Activated T-helper 2 cell treated with anti-CD3 and anti-CD28 coated beads, Interferon-gamma antibody, Interleukin-2, Interleukin-4, amounts not matched to agents 10 μg/mL and 5 μg/mL and 100 μg/mL, durations not matched to agents 14 hours and 24 hours and 36 hours (primary cell): ENCODE results near the gene STN1. TPM values are rescaled to one million over a fixed set of nuclear protein-coding genes. Genes with fewer than 3 reads are reported as not detected.

Experiments used
- DNase-seq: peaks from one replicate; pipeline ENCODE4 v3.0.0; 2021; ENCODE audit warnings: low spot score
- H3K27ac Mint-ChIP-seq: one replicate; pipeline ENCODE4 v1.8.0; 2021; ENCODE audit warnings: mixed read lengths
- H3K27me3 Mint-ChIP-seq: one replicate; pipeline ENCODE4 v1.8.0; 2021; ENCODE audit warnings: low read depth, mixed read lengths
- H3K36me3 Mint-ChIP-seq: one replicate; pipeline ENCODE4 v1.8.0; 2021; ENCODE audit warnings: low read depth, mixed read lengths
- H3K4me1 Mint-ChIP-seq: one replicate; pipeline ENCODE4 v1.8.0; 2021; ENCODE audit warnings: low read depth, mixed read lengths
- H3K4me3 Mint-ChIP-seq: one replicate; pipeline ENCODE4 v1.8.0; 2021; ENCODE audit warnings: low read depth, mild to moderate bottlenecking, moderate library complexity, mixed read lengths
- H3K9me3 Mint-ChIP-seq: one replicate; pipeline ENCODE4 v1.8.0; 2021; ENCODE audit warnings: mixed read lengths
- intact Hi-C: fragments of 100-400 bp; cut with micrococcal nuclease; formaldehyde crosslinking; loops from one replicate; pipeline ENCODE4 v1.15.1; 2023
- total RNA-seq: library from RNA; stranded (reverse); gene quantifications from 2 replicates; pipeline ENCODE4 v1.2.3, GENCODE V29; 2022

Gene STN1
- total RNA-seq, 1 donor from 2014 or later: 21.7 TPM

GRCh38 chr10:103925591-103925990 lies 7.6 kb upstream of the STN1 start:
- intact Hi-C loops: no loop called here
- DNase-seq: no peak
- H3K9me3 Mint-ChIP-seq: no peaks in the 10 kb centered on the region
- H3K27ac Mint-ChIP-seq: no peak overlapping the region
- no peaks in the 10 kb centered on the region for H3K27me3 Mint-ChIP-seq
- H3K4me3 Mint-ChIP-seq: no peak overlapping the region
- H3K36me3 Mint-ChIP-seq: no peaks in the 10 kb centered on the region
- no peaks in the 10 kb centered on the region for H3K4me1 Mint-ChIP-seq

DNA sequence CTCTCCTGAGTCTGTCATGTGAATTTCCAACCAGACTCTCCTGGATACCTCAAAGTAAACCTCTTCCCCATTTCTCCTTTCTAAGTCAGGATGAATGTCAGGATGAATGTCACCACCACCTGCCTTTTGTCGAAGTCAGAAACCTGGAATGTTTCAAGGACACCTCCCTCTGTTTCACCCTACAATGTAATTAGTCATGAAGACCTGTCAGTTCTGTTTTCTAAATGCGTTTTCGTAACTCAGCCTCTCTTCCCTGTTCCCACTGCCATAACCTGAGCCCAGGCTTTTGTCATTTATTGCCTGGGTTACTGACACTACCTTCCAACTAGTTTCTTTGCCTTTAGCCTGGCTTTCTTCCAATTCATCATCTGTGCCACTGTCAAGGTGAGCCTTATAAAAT lies 5.5 kb upstream of the STN1 start:
- H3K27ac Mint-ChIP-seq: no peak overlapping the region
- intact Hi-C loops: no loop called here
- H3K4me3 Mint-ChIP-seq: no peak overlapping the region
- H3K9me3 Mint-ChIP-seq: no peaks in the 10 kb centered on the region
- H3K36me3 Mint-ChIP-seq: no peaks in the 10 kb centered on the region
- no peak for DNase-seq
- H3K27me3 Mint-ChIP-seq: no peaks in the 10 kb centered on the region
- H3K4me1 Mint-ChIP-seq: peaks cover 5% of the 10 kb centered on the region

GRCh38 chr10:103922659-103923058 lies 4.7 kb upstream of the STN1 start:
- intact Hi-C loops: no loop called here
- no peak for DNase-seq
- Mint-ChIP-seq H3K27ac (no peak overlapping the region), H3K4me1 (peaks cover 6% of the 10 kb centered on the region), H3K9me3 (no peaks in the 10 kb centered on the region), H3K36me3 (no peaks in the 10 kb centered on the region), H3K27me3 (no peaks in the 10 kb centered on the region), H3K4me3 (no peak overlapping the region)

GRCh38 chr10:103921750-103922195 lies 3.8 kb upstream of the STN1 start:
- H3K9me3 Mint-ChIP-seq: no peaks in the 10 kb centered on the region
- peak; percentile 42 for DNase-seq
- H3K4me3 Mint-ChIP-seq: no peak overlapping the region
- H3K36me3 Mint-ChIP-seq: no peaks in the 10 kb centered on the region
- H3K27me3 Mint-ChIP-seq: no peaks in the 10 kb centered on the region
- no peak overlapping the region for H3K27ac Mint-ChIP-seq
- intact Hi-C loops: no loop called here
- H3K4me1 Mint-ChIP-seq: peaks cover 7% of the 10 kb centered on the region

GRCh38 chr10:103921248-103921647 lies 3.3 kb upstream of the STN1 start:
- no peak overlapping the region for H3K4me3 Mint-ChIP-seq
- no peaks in the 10 kb centered on the region for H3K27me3 Mint-ChIP-seq
- DNase-seq: no peak
- H3K9me3 Mint-ChIP-seq: no peaks in the 10 kb centered on the region
- no peak overlapping the region for H3K27ac Mint-ChIP-seq
- intact Hi-C loops: no loop called here
- H3K36me3 Mint-ChIP-seq: peaks cover under 1% of the 10 kb centered on the region
- H3K4me1 Mint-ChIP-seq: peaks cover 10% of the 10 kb centered on the region

DNA sequence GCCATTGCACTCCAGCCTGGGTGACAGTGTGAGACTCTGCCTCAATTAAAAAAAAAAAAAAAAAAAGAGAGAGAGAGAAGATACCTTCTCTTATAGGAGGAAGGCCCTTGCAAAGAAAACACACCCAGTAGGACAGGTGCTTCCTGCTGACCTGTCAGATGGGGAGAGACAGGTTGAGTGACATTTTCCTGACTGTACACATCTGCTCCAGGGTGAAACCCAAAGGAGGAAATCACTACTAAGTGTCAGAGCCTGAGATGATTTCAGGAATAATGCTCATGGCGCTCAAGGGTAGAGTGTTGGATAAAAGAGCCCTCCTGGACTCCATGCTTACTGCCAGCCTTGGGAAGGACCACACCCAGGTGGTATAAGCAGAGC lies 1.7 kb upstream of the STN1 start:
- H3K4me3 Mint-ChIP-seq: no peak overlapping the region
- H3K27me3 Mint-ChIP-seq: no peaks in the 10 kb centered on the region
- H3K36me3 Mint-ChIP-seq: peaks cover 17% of the 10 kb centered on the region
- H3K4me1 Mint-ChIP-seq: peaks cover 25% of the 10 kb centered on the region
- H3K27ac Mint-ChIP-seq: no peak overlapping the region
- no peak for DNase-seq
- intact Hi-C loops: loop anchor here (2.0 kb wide), 1 partner anchor 349 kb away; the partner anchor contains the start of gene GSTO2
- peaks cover 9% of the 10 kb centered on the region for H3K9me3 Mint-ChIP-seq

GRCh38 chr10:103917302-103918052 lies 507 bp downstream of the STN1 start:
- peak; percentile 26 for DNase-seq
- H3K9me3 Mint-ChIP-seq: peaks cover 9% of the 10 kb centered on the region
- peak overlapping the region; percentile 86 for H3K27ac Mint-ChIP-seq
- H3K4me1 Mint-ChIP-seq: peaks cover 39% of the 10 kb centered on the region
- no peaks in the 10 kb centered on the region for H3K27me3 Mint-ChIP-seq
- intact Hi-C loops: loop anchor here (1.0 to 2.0 kb wide), 5 partner anchors 9 to 351 kb away; partner anchors contain the start of gene GSTO2
- H3K36me3 Mint-ChIP-seq: peaks cover 34% of the 10 kb centered on the region
- H3K4me3 Mint-ChIP-seq: peak overlapping the region; percentile 86

DNA sequence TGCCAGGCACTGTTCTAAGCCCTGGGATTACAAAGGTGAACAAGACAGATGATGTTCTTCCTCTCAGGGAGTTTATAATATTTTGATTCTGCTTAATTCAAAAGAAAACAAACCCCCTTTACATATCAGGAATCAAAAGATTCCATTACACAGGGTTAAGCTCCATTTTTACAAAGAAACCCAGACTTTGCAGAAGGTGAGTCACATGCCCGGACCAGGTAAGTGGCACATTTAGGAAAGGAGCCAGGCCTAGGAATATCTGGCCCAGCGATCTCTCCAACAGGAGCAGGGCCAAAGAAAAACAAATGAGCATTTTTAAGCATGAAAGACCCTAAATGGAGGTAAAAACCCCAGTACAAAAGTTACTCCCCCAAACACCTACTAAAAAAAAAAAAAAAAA lies 1.1 kb downstream of the STN1 start:
- Mint-ChIP-seq H3K9me3 (peaks cover 9% of the 10 kb centered on the region), H3K4me3 (peak overlapping the region; percentile 86), H3K36me3 (peaks cover 38% of the 10 kb centered on the region), H3K27me3 (no peaks in the 10 kb centered on the region), H3K27ac (peak overlapping the region; percentile 86), H3K4me1 (peaks cover 44% of the 10 kb centered on the region)
- DNase-seq: no peak
- intact Hi-C loops: no loop called here

- intact Hi-C loops: no loop called here
- peaks cover 50% of the 10 kb centered on the region for H3K4me1 Mint-ChIP-seq
- no peaks in the 10 kb centered on the region for H3K27me3 Mint-ChIP-seq
- no peak for DNase-seq
- peak overlapping the region; percentile 86 for H3K27ac Mint-ChIP-seq
- peaks cover 38% of the 10 kb centered on the region for H3K36me3 Mint-ChIP-seq
- H3K9me3 Mint-ChIP-seq: peaks cover 9% of the 10 kb centered on the region
- H3K4me3 Mint-ChIP-seq: peak overlapping the region; percentile 86
Observed at GRCh38 chr10:103916254-103916653, 1.7 kb downstream of the STN1 start.

DNA sequence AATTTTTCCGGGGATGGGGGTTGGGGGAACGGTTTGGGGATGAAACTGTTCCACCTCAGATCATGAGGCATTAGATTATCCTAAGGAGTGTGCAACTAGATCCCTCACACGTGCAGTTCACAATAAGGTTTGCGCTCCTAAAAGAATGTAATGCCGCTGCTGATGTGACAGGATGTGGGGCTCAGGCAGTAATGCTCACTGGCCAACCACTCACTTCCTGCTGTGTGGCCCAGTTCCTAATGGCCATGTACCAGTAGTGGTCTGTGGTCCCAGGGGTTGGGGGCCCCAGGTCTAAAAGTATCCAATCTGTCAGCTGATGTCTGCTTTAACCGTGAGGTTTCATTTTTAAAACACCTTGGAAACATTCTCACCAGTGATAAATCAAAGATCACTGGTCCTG lies 2.2 kb downstream of the STN1 start:
- DNase-seq: no peak
- Mint-ChIP-seq H3K4me1 (peaks cover 53% of the 10 kb centered on the region), H3K4me3 (peak overlapping the region; percentile 86), H3K36me3 (peaks cover 38% of the 10 kb centered on the region), H3K9me3 (peaks cover 9% of the 10 kb centered on the region), H3K27ac (peak overlapping the region; percentile 86), H3K27me3 (no peaks in the 10 kb centered on the region)
- intact Hi-C loops: no loop called here

DNA sequence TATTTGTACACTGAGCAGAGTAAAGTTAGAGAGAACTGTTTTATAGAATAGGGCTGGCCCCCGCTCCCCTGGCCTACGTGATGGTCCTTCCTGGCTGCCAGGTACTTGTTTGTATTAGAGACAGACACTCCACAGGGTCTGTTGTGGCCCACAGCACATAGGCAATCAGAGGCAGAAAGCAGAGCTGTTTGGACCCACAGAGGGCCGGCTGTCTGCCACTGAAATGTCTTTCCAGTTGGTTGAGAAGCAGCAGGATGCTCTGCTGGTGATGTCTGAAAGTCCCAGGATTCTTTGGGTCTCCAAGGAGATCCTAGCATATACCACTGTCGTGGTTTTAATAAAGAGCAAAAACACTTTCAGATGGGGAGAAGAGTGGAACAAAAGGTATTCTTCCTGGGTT lies 5.2 kb downstream of the STN1 start:
- Mint-ChIP-seq H3K9me3 (peaks cover 9% of the 10 kb centered on the region), H3K36me3 (peaks cover 56% of the 10 kb centered on the region), H3K4me1 (peaks cover 73% of the 10 kb centered on the region), H3K27me3 (no peaks in the 10 kb centered on the region), H3K4me3 (peak overlapping the region; percentile 23), H3K27ac (peak overlapping the region; percentile 93)
- intact Hi-C loops: no loop called here
- no peak for DNase-seq

- H3K4me3 Mint-ChIP-seq: peak overlapping the region; percentile 64
- peaks cover 53% of the 10 kb centered on the region for H3K36me3 Mint-ChIP-seq
- DNase-seq: peak; percentile 58
- H3K9me3 Mint-ChIP-seq: peaks cover 9% of the 10 kb centered on the region
- H3K27me3 Mint-ChIP-seq: no peaks in the 10 kb centered on the region
- peak overlapping the region; percentile 93 for H3K27ac Mint-ChIP-seq
- intact Hi-C loops: no loop called here
- peaks cover 67% of the 10 kb centered on the region for H3K4me1 Mint-ChIP-seq
Observed at GRCh38 chr10:103911021-103911459, 6.9 kb downstream of the STN1 start.

DNA sequence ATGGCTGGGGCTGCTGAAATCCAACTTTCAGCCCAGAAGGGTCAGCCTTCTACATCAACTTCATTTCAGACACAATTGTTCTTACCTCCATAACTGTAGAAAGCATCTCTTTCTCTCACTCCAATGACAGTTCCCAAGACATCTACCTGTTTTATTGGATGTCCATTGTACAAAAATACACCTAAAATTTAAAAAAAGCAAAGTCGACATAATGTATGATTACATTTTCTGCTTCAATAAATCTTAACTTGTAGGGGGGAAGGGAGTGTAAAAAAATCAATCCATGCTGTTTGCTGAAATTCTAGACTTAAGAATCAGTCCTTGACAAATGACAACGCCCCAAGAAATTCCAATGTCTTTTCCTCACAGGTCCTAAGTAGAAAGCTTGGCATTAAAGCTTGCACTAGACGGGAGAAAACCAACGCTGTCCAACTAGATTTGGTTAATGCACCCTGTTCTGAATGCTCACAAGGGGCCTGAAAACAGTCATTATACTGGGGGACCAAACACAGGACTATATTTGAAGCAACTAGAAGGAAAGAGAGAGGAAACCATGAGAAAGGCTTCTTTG lies 7.5 kb downstream of the STN1 start:
- intact Hi-C loops: no loop called here
- no peak for DNase-seq
- peaks cover 48% of the 10 kb centered on the region for H3K36me3 Mint-ChIP-seq
- H3K9me3 Mint-ChIP-seq: peaks cover 9% of the 10 kb centered on the region
- H3K4me3 Mint-ChIP-seq: peak overlapping the region; percentile 62
- H3K4me1 Mint-ChIP-seq: peaks cover 63% of the 10 kb centered on the region
- H3K27me3 Mint-ChIP-seq: no peaks in the 10 kb centered on the region
- H3K27ac Mint-ChIP-seq: peak overlapping the region; percentile 93
